ENCODE data around the gene UBE3B.

Gene UBE3B

DNA sequence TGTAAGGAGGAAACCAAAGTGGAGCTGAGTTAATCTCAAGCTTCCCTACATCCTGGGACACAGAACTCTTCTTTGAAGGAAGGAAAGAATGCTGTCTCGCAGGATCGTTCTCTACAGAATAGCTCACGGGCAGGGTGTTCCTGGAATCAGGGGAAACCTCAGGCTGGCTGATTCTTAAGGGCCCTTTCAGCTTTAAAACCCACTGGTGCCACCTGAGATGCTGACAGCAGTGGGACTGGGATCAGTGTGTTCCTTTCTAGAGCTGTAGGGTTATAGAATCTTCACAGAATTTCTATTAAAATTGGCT is 47.8 kb downstream of the UBE3B start:
- 0 out of 2 replicates have a peak, but pooled peaks cover 6% of the 10 kb centered on the region for H3K36me3 ChIP-seq (ENCODE audit: control insufficient read depth, low read length)
- TF ChIP-seq, protein P1, sequence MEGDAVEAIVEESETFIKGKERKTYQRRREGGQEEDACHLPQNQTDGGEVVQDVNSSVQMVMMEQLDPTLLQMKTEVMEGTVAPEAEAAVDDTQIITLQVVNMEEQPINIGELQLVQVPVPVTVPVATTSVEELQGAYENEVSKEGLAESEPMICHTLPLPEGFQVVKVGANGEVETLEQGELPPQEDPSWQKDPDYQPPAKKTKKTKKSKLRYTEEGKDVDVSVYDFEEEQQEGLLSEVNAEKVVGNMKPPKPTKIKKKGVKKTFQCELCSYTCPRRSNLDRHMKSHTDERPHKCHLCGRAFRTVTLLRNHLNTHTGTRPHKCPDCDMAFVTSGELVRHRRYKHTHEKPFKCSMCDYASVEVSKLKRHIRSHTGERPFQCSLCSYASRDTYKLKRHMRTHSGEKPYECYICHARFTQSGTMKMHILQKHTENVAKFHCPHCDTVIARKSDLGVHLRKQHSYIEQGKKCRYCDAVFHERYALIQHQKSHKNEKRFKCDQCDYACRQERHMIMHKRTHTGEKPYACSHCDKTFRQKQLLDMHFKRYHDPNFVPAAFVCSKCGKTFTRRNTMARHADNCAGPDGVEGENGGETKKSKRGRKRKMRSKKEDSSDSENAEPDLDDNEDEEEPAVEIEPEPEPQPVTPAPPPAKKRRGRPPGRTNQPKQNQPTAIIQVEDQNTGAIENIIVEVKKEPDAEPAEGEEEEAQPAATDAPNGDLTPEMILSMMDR (IDR thresholded peaks at IDR 0.05; ENCODE audit: low read depth, low read length, poor library complexity, severe bottlenecking) = no peak
- no peak for TF ChIP-seq EZH2phosphoT487 (IDR thresholded peaks at IDR 0.05; ENCODE audit: borderline replicate concordance, low read length)
- H3K79me2 ChIP-seq (ENCODE audit: control insufficient read depth, low read length) = no peaks in the 10 kb centered on the region
- no peak overlapping the region for H3K4me3 ChIP-seq (ENCODE audit: low read length)
- no peak overlapping the region for H3K4me2 ChIP-seq (ENCODE audit: low read length)
- no peaks in the 10 kb centered on the region for H3K4me1 ChIP-seq (ENCODE audit: control insufficient read depth, low read length)
- no peaks in the 10 kb centered on the region for H3F3A ChIP-seq (ENCODE audit: control insufficient read depth, insufficient read depth)
- H4K20me1 ChIP-seq (ENCODE audit: control insufficient read depth, insufficient read depth, low read depth, low read length) = no peaks in the 10 kb centered on the region
- H3K27me3 ChIP-seq (ENCODE audit: control insufficient read depth, low read length) = no peaks in the 10 kb centered on the region
- H3K9me3 ChIP-seq (ENCODE audit: control insufficient read depth, insufficient read depth, low read length) = no peaks in the 10 kb centered on the region
- no peak overlapping the region for H3K27ac ChIP-seq (ENCODE audit: low read depth, low read length)
- no peaks in the 10 kb centered on the region for H3K9me2 ChIP-seq (replicated peaks; ENCODE audit: control insufficient read depth, low read length)

DNA sequence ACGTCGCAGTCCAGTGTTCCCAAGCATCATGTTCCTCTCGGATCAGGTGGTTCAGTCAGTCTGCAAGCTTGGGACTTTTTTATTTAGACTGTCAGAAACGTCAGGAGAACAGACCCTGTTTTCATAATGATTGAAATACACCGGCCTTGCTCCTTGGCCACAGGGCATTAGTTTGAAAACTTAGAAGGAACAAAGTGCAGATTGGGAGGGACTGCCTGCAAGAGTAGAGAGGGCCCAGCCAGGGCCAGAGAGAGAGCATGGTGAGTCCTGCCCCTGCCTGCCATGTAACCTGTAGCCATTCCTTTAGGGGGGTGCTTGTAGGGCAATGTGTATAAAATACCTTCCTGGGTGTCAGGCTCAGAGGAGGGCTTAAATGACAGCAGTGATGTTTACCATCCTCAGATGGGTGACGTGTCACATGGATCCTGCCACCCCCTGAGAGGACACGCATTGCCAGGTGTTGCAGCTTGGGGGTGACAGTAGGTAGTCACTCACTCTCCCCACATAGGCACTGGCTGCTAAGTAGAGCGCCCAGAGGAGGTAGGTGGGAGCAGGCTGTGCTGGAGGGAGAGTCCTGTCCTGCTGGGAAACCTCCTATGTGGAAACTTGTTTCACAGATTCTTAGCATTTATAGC is 50.2 kb downstream of the UBE3B start:
- no peaks in the 10 kb centered on the region for H3K9me3 ChIP-seq (ENCODE audit: control insufficient read depth, insufficient read depth, low read length)
- H4K20me1 ChIP-seq (ENCODE audit: control insufficient read depth, insufficient read depth, low read depth, low read length) = no peaks in the 10 kb centered on the region
- H3K9me2 ChIP-seq (replicated peaks; ENCODE audit: control insufficient read depth, low read length) = no peaks in the 10 kb centered on the region
- TF ChIP-seq EZH2phosphoT487 (IDR thresholded peaks at IDR 0.05; ENCODE audit: borderline replicate concordance, low read length) = no peak
- TF ChIP-seq, protein P1 (IDR thresholded peaks at IDR 0.05; ENCODE audit: low read depth, low read length, poor library complexity, severe bottlenecking) = no peak
- no peak overlapping the region for H3K4me2 ChIP-seq (ENCODE audit: low read length)
- H3K4me1 ChIP-seq (ENCODE audit: control insufficient read depth, low read length) = no peaks in the 10 kb centered on the region
- H3K27me3 ChIP-seq (ENCODE audit: control insufficient read depth, low read length) = no peaks in the 10 kb centered on the region
- H3K27ac ChIP-seq (ENCODE audit: low read depth, low read length) = no peak overlapping the region
- H3K4me3 ChIP-seq (ENCODE audit: low read length) = no peak overlapping the region
- no peaks in the 10 kb centered on the region for H3K79me2 ChIP-seq (ENCODE audit: control insufficient read depth, low read length)
- 0 out of 2 replicates have a peak, but pooled peaks cover 2% of the 10 kb centered on the region for H3K36me3 ChIP-seq (ENCODE audit: control insufficient read depth, low read length)
- no peaks in the 10 kb centered on the region for H3F3A ChIP-seq (ENCODE audit: control insufficient read depth, insufficient read depth)

DNA sequence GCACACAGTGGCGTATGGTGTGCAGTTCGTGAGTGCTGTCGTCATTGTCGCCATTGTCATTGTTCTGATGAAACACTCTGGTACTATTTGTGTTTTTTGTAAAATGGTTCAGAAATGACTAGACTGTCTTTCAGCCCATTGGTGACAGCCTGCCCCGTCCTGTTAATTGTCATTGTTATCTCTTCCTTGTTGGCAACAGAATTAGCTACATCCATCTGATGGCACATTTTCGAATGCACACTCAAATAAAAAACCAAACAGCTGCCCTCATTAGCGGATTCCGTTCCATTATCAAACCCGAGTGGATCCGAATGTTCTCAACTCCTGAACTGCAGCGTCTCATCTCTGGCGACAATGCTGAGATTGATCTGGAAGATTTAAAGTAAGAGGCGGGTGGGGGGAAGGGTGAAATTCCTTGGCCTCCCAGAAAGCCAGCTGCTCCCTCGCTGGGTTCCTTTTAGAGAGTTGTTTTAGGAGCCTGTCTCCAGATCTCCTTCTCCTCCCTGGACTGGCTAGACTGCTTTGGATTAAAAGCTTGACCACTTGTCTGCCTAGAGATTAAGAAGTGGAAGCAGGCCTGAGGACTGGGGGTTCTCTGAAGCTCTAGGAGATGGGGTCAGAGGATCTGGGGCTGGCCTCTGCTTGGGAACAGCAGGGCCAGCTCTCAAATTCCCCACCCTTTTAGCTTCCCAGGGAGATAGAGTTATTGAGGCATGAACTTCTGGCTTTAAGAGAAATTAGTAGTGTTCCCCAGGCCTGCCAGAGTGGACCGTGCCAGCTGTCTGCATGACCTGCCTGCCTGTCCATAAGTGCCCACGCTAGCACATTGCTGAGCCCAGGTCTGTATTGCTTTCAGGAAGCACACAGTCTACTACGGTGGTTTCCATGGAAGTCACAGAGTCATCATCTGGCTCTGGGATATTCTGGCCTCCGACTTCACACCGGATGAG is 52.5 kb downstream of the UBE3B start:
- Histone ChIP-seq H3K79me2 (ENCODE audit: control insufficient read depth, low read length) (no peaks in the 10 kb centered on the region), H3F3A (ENCODE audit: control insufficient read depth, insufficient read depth) (no peaks in the 10 kb centered on the region), H3K9me2 (replicated peaks; ENCODE audit: control insufficient read depth, low read length) (no peaks in the 10 kb centered on the region), H3K9me3 (ENCODE audit: control insufficient read depth, insufficient read depth, low read length) (no peaks in the 10 kb centered on the region), H3K36me3 (ENCODE audit: control insufficient read depth, low read length) (no peaks in the 10 kb centered on the region), H4K20me1 (ENCODE audit: control insufficient read depth, insufficient read depth, low read depth, low read length) (no peaks in the 10 kb centered on the region), H3K27me3 (ENCODE audit: control insufficient read depth, low read length) (no peaks in the 10 kb centered on the region), H3K27ac (ENCODE audit: low read depth, low read length) (no peak overlapping the region), H3K4me2 (ENCODE audit: low read length) (no peak overlapping the region), H3K4me1 (ENCODE audit: control insufficient read depth, low read length) (no peaks in the 10 kb centered on the region), H3K4me3 (ENCODE audit: low read length) (no peak overlapping the region)
- TF ChIP-seq, protein P1 (IDR thresholded peaks at IDR 0.05; ENCODE audit: low read depth, low read length, poor library complexity, severe bottlenecking) = no peak
- TF ChIP-seq EZH2phosphoT487 (IDR thresholded peaks at IDR 0.05; ENCODE audit: borderline replicate concordance, low read length) = no peak

Data from DOHH2 (cell line).